WTC11 (cell line): ENCODE measurements around the gene SMOC1.

ENCODE experiments used
- ELF4 ChIP-seq: sonication (generic); formaldehyde crosslinking; IDR thresholded peaks from 2 replicates; pipeline ENCODE4 v1.8.1; 2022; ENCODE audit warnings: low read depth, mild to moderate bottlenecking, moderate library complexity, missing genetic modification reagents
- OVOL2 ChIP-seq: fragments of 250-450 bp; sonication (Bioruptor Pico); IDR thresholded peaks from 2 replicates; pipeline ENCODE4 v1.9.0; 2021; ENCODE audit warnings: mild to moderate bottlenecking, borderline replicate concordance
- TF ChIP-seq, protein P1 (sequence below): fragments of 200-600 bp; IDR thresholded peaks from 2 replicates; pipeline ENCODE4 v1.8.0; 2022; ENCODE audit warnings: antibody characterized with exemption

DNA sequence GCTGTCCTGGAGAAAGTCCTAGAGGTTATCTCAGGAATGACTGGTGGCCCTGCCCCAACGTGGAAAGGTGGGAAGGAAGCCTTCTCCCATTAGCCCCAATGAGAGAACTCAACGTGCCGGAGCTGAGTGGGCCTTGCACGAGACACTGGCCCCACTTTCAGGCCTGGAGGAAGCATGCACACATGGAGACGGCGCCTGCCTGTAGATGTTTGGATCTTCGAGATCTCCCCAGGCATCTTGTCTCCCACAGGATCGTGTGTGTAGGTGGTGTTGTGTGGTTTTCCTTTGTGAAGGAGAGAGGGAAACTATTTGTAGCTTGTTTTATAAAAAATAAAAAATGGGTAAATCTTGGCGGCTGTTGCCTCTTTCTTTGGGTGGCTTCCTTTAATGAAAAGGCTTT, 152.8 kb downstream of the SMOC1 start:
- TF ChIP-seq, protein P1, sequence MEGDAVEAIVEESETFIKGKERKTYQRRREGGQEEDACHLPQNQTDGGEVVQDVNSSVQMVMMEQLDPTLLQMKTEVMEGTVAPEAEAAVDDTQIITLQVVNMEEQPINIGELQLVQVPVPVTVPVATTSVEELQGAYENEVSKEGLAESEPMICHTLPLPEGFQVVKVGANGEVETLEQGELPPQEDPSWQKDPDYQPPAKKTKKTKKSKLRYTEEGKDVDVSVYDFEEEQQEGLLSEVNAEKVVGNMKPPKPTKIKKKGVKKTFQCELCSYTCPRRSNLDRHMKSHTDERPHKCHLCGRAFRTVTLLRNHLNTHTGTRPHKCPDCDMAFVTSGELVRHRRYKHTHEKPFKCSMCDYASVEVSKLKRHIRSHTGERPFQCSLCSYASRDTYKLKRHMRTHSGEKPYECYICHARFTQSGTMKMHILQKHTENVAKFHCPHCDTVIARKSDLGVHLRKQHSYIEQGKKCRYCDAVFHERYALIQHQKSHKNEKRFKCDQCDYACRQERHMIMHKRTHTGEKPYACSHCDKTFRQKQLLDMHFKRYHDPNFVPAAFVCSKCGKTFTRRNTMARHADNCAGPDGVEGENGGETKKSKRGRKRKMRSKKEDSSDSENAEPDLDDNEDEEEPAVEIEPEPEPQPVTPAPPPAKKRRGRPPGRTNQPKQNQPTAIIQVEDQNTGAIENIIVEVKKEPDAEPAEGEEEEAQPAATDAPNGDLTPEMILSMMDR, result no peak
- TF ChIP-seq OVOL2 (CRISPR knock-in tag), result no peak
- no peak for TF ChIP-seq ELF4 (CRISPR knock-in tag)
